GM18873 (cell line): ENCODE results near the gene PACS1.

Experiments used
- ATAC-seq: cut with Tn5 transposase; IDR thresholded peaks from one replicate; pipeline ENCODE4 v1.9.1; 2021; ENCODE audit warnings: mild to moderate bottlenecking, moderate library complexity, moderate number of reproducible peaks; ENCODE audit not compliant: unreplicated experiment, low FRiP score

PACS1 gene

GRCh38 chr11:66218846-66219620 is 149.0 kb downstream of the PACS1 start:
- ATAC-seq: no peak

GRCh38 chr11:66219846-66220565 is 149.9 kb downstream of the PACS1 start:
- ATAC-seq: no peak

- no peak for ATAC-seq
These were observed 150.5 kb downstream of the PACS1 start for GRCh38 chr11:66220566-66220935.

DNA sequence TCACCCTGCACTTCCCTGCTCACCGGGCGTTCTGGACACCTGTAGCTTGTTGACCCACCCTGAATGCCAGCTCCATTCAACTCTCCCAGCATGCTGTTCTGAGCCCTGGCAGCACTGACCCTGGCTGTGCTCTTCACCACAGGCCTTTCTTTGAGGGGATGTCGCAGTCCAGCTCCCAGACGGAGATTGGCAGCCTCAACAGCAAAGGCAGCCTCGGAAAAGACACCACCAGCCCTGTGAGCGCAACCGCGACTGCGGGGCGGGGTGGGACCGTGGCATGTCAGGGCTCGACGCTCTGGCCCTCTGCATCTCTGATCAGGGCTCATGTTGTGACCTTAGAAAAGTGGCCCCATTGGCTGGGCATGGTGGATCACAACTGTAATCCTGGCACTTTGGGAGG is 150.9 kb downstream of the PACS1 start:
- ATAC-seq: no peak

- no peak for ATAC-seq
These were observed 151.7 kb downstream of the PACS1 start for GRCh38 chr11:66221726-66222236.

- peak; percentile 83 for ATAC-seq
These were observed 152.5 kb downstream of the PACS1 start for GRCh38 chr11:66222358-66223149.

GRCh38 chr11:66224226-66224855 is 154.3 kb downstream of the PACS1 start:
- ATAC-seq: no peak

DNA sequence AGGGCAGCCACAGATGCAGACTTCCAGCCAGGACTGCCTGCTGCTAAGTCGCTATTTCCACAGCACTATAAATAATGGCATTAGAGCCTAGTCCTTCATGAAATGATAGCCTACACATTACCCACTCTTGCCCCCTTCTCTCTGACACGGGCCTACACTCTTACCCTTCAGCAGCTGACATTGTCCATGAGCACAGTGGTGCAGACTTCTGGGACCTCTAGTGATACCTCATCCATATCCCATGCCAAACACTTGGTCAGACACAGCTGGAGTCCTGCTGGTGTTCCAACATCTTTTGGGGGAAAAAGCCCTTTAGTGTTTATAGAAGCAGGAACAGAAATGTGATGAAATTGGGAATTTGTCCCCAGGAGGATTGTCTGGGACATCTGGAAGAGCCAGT is 155.0 kb downstream of the PACS1 start:
- ATAC-seq: no peak

DNA sequence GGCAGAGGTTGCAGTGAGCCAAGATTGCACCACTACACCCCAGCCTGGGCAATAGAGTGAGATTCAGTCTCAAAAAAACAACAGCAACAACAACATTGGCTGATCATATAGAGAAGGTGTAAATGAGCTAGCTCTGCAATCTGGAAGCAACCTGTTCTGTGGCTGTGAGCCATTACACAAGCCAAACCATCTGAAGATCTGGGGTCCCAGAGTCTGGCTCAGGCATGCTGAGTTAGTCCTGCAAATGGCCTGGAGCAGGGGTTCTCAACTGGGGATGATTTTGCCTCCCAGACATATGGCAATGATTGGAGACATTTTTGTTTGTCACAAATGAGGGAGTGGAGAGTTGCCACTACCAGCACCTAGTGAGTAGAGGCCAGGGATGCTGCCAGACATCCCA is 156.0 kb downstream of the PACS1 start:
- no peak for ATAC-seq

- no peak for ATAC-seq
These were observed 157.6 kb downstream of the PACS1 start for GRCh38 chr11:66227700-66228099.

DNA sequence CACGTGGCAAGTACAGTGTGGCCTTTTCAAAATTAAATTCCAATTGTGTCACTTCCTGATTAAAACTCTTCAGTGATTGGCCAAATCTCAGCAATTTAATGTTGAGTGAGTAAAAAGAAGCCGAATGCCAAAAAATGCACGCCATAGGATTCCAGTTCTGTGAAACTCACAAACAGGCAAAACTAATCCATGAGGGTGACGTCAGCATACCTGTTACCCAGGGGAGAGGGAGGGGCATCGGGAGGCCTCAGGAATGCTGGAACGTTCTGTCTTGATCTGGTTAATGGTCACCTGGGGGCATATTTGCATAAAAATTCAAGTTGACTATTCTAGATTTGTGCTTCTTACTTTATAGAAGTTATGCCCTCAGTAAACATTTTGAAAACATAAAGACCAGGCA is 158.4 kb downstream of the PACS1 start:
- ATAC-seq: no peak

DNA sequence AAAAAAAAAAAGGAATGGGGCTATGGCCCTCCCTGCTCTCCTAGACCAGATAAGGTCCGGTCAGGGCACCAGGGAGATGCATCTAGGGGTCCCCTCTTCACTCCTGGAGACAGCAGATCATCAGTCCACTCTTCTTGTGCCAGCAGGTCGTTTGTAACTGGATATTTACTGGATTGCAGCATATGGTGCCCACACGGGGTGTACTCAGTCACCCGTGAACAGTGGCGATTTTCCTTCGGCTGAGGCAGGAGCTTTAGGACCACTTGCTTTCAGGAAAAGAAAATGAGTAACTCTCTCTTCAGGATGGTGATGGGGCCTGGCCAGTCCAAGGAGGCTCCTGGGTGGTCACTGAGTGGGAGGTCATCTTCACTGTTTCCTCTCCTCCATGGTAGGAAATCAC is 160.1 kb downstream of the PACS1 start:
- no peak for ATAC-seq

- ATAC-seq: no peak
These were observed 160.9 kb downstream of the PACS1 start for GRCh38 chr11:66230978-66231377.

- ATAC-seq: no peak
These were observed 161.5 kb downstream of the PACS1 start for GRCh38 chr11:66231561-66231960.

- ATAC-seq: no peak
These were observed 162.7 kb downstream of the PACS1 start for GRCh38 chr11:66232769-66233168.

- no peak for ATAC-seq
These were observed 163.2 kb downstream of the PACS1 start for GRCh38 chr11:66233301-66233700.

GRCh38 chr11:66235141-66235540 is 165.1 kb downstream of the PACS1 start:
- ATAC-seq: no peak

DNA sequence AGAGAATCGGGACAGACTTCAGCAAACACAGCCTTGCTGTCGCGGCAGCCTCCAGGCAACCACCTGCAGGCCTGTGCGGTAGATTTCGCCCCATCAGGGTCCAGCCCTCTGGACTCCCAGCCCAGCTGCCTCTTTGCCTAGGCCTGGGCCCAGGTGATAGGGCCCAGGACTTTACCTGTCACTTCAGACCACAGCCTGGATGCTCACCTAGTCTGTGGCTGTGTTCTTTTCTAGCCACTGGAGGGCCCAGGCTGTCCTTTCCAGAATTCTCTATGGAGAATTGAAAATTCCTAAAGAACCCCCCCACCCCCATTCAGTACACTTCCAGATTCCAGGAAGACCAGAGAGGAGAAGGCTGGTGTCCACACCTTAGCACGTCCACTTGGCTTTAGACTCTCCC is 167.8 kb downstream of the PACS1 start:
- no peak for ATAC-seq

DNA sequence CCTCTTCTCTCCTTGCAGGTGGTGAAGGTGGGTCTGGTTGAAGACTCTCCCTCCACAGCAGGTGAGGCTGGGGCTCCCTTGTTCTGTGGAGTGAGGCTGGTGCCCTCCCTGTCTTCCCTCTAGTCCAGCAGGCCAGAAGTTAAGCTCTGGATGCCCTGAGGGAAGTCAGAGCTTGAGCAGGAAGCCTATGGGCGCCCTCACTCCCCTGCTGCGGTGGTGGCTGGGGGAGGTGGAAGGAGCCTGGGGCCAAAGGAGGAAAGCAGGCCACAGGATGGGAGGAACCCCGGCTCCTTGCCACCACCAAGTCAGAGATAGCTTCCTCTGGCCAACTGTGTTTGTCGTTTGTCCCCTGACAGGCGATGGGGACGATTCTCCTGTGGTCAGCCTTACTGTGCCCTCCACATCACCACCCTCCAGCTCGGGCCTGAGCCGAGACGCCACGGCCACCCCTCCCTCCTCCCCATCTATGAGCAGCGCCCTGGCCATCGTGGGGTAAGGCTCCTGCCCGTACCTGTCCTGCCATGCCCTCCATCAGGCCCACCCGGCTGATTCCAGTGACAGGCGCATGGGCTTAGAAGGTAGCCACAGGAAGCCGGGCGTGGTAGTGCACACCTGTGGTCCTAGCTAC is 168.8 kb downstream of the PACS1 start:
- ATAC-seq: no peak

- no peak for ATAC-seq
These were observed 169.4 kb downstream of the PACS1 start for GRCh38 chr11:66239511-66239910.
